ENCODE results near the gene ARL2BP. TPM values are rescaled to one million over a fixed set of nuclear protein-coding genes. Genes with fewer than 3 reads are reported as not detected.
"Not testable (repeated sequence)": the region's sequence is repeated elsewhere in the genome, so short reads cannot be mapped to it uniquely, and the experiment has no call there.

ARL2BP gene
- total RNA-seq, 1 experiment from 2014 or later: 352 TPM

DNA sequence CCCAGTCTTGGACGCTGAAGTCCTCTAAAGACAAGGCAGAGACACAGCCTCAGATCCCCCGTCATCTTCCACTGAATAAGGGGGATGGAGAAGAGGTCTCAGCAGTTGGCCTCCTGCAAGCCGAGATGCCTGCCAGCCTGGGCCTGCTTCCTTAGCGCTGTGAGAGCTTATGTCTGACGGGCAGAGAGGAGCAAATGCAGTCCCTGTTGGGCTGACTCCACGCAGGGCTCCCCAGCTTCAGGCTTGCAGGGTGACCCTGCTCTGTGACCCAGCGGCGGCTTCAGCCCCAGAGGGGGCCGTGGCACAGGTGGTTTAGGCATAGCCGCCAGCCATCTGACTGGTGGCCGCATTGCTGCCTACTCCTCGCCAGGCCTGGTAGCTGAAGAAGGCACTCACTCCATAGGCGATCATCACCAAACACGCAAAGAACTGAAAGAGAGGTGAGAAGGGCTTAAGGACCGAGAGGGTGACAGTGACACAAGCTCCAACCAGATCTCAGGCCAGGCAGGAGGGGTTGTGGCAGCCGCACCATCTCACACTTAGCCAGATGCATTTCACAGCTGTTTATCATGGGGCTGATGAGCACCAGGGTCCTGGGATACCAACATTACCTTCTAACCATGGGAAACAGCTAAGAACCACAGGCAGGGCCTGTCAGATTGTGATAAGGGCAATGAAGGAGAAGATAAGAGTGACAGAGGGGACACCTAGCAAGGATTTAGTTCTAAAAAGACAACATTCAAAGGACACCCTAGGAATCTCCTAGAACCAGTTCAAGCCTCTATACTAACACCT lies 11.7 kb downstream of the ARL2BP start:
- no peak overlapping the region for H3K4me3 ChIP-seq
- peaks cover 38% of the 10 kb centered on the region for H3K36me3 ChIP-seq
- H3K9me3 ChIP-seq: no peaks in the 10 kb centered on the region
- no peaks in the 10 kb centered on the region for H3K27me3 ChIP-seq
- no peak for DNase-seq

DNA sequence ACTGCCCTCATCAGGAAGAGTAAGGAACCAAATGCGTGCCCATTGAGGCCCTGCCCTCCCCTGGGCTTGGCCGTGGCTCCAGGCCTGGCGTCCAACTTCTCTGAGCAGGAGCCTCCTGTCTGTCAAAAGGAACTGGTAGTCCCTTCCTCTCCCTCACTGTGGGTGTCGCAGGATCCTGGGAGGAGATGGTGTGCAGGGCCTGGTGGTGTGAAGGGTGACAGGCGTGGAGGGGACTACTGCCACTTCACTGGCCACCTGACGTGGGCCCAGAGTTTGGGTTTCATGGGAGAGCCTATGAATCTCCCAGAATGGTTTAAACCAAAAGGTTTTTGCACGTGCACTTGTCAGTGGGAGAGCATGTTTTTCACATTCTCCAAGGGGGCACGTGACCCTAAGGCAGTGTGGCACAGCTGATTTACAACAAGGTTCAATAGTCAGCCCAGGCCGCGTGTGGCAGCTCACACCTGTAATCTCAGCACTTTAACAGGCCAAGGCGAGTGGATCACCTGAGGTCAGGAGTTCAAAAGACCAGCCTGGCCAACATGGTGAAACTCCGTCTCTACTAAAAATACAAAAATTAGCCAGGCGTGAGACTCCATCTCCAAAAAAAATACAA lies 12.5 kb downstream of the ARL2BP start:
- peaks cover 30% of the 10 kb centered on the region for H3K36me3 ChIP-seq
- no peak overlapping the region for H3K4me3 ChIP-seq
- no peak for DNase-seq
- no peaks in the 10 kb centered on the region for H3K9me3 ChIP-seq
- no peaks in the 10 kb centered on the region for H3K27me3 ChIP-seq

DNA sequence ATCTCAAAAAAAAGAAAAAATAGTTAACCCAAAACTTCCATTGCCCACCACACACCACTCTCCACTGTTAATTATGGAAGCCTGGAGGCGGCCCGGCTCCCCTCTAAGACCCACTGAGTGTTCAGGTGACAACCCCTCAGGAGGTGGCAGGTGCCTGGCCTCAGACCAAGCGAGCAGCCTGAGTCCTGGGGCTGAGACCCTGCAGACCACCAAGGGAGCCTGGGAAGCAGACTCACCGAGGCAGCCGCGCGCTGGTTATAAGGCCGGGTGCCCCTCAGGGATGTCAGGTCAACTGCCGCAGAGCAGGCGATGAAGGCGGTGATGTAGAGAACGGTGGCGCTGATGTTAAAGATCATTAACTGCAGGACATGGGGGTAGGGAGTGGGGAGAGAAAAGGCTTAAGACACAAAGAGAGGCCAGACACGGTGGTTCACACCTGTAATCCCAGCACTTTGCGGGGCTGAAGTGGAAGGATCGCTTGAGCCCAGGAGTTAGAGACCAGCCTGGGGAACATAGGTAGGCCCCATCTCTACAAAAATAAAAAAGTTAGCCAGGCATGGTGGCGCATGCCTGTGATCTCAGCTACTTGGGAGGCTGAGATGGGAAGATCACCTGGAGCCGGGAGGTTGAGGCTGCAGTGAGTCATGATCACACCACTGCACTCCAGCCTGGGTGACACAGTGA lies 13.3 kb downstream of the ARL2BP start:
- peaks cover 22% of the 10 kb centered on the region for H3K36me3 ChIP-seq
- no peak for DNase-seq
- no peaks in the 10 kb centered on the region for H3K27me3 ChIP-seq
- no peak overlapping the region for H3K4me3 ChIP-seq
- no peaks in the 10 kb centered on the region for H3K9me3 ChIP-seq

- no peaks in the 10 kb centered on the region for H3K27me3 ChIP-seq
- H3K4me3 ChIP-seq: no peak overlapping the region
- peaks cover 16% of the 10 kb centered on the region for H3K36me3 ChIP-seq
- no peaks in the 10 kb centered on the region for H3K9me3 ChIP-seq
- DNase-seq: no peak
These were observed 13.9 kb downstream of the ARL2BP start for GRCh38 chr16:57258910-57259475.

DNA sequence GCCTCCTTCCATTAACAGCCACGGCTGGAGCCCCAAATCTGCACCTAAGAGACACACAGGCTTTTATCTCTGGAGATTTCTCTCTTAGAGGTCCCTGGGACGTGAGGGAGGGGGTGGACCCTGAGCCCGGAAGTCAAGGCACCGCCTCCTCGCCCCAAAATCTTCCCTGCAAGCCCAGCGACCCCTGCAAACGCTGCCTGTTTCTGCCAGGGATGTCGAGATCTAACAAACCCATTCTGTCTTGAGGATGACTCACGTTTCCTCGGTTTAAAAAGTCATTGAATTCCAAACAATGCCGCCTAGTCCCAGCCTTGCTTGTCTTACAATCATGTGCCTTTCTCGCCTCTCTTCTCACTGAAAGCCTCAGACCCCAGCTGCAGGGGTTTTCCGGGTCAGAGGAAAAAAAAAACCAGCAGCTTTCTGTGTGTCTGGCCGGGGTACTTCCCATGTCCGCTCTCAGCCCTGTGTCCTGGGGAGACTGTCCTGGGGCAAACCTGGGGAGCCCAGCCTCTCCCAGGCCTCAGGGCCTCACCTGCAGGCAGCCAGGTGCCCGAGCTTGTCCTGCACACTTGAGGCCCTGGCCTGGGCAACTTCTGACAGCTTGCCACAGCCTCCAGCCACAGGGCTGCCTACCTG lies 15.4 kb downstream of the ARL2BP start:
- no peaks in the 10 kb centered on the region for H3K9me3 ChIP-seq
- peaks cover 4% of the 10 kb centered on the region; the same call in 1 of the 2 replicates for H3K36me3 ChIP-seq
- H3K4me3 ChIP-seq: no peak overlapping the region
- H3K27me3 ChIP-seq: no peaks in the 10 kb centered on the region
- peak; percentile 38 for DNase-seq

DNA sequence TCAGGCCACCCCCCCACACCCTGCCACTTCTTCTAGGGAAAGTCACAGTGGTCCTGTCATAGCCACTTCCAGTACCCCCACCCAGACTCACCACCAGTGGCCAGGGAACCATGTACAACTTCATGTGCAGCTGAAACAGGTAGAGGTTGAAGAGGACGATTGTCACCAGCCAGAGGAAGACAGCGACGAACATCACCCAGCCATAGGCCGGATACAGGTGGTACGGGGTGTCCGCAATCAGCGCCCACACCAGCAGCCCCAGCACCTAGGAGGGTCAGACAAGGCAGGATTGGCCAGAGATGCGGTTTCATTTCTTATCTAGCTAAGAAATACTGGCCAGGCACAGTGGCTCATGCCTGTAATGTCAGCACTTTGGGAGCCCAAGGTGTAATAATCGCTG lies 16.7 kb downstream of the ARL2BP start:
- no peaks in the 10 kb centered on the region for H3K36me3 ChIP-seq
- DNase-seq: no peak
- no peaks in the 10 kb centered on the region for H3K9me3 ChIP-seq
- no peak overlapping the region for H3K4me3 ChIP-seq
- no peaks in the 10 kb centered on the region for H3K27me3 ChIP-seq

GRCh38 chr16:57262841-57263540 lies 17.9 kb downstream of the ARL2BP start:
- Histone ChIP-seq H3K27me3 (no peaks in the 10 kb centered on the region), H3K9me3 (no peaks in the 10 kb centered on the region), H3K4me3 (no peak overlapping the region), H3K36me3 (no peaks in the 10 kb centered on the region)
- no peak for DNase-seq

GRCh38 chr16:57263541-57264351 lies 18.7 kb downstream of the ARL2BP start:
- no peak overlapping the region for H3K4me3 ChIP-seq
- DNase-seq: no peak
- H3K9me3 ChIP-seq: no peaks in the 10 kb centered on the region
- H3K36me3 ChIP-seq: no peaks in the 10 kb centered on the region
- no peaks in the 10 kb centered on the region for H3K27me3 ChIP-seq

- Histone ChIP-seq H3K9me3 (no peaks in the 10 kb centered on the region), H3K4me3 (no peak overlapping the region), H3K27me3 (no peaks in the 10 kb centered on the region), H3K36me3 (no peaks in the 10 kb centered on the region)
- no peak for DNase-seq
These were observed 19.3 kb downstream of the ARL2BP start for GRCh38 chr16:57264381-57264780.

- no peak for DNase-seq
- Histone ChIP-seq H3K4me3 (no peak overlapping the region), H3K36me3 (no peaks in the 10 kb centered on the region), H3K9me3 (no peaks in the 10 kb centered on the region), H3K27me3 (no peaks in the 10 kb centered on the region)
These were observed 19.9 kb downstream of the ARL2BP start for GRCh38 chr16:57264950-57265371.

GRCh38 chr16:57265850-57266530 lies 20.9 kb downstream of the ARL2BP start:
- Histone ChIP-seq H3K9me3 (no peaks in the 10 kb centered on the region), H3K4me3 (no peak overlapping the region), H3K27me3 (no peaks in the 10 kb centered on the region), H3K36me3 (no peaks in the 10 kb centered on the region)
- no peak for DNase-seq

DNA sequence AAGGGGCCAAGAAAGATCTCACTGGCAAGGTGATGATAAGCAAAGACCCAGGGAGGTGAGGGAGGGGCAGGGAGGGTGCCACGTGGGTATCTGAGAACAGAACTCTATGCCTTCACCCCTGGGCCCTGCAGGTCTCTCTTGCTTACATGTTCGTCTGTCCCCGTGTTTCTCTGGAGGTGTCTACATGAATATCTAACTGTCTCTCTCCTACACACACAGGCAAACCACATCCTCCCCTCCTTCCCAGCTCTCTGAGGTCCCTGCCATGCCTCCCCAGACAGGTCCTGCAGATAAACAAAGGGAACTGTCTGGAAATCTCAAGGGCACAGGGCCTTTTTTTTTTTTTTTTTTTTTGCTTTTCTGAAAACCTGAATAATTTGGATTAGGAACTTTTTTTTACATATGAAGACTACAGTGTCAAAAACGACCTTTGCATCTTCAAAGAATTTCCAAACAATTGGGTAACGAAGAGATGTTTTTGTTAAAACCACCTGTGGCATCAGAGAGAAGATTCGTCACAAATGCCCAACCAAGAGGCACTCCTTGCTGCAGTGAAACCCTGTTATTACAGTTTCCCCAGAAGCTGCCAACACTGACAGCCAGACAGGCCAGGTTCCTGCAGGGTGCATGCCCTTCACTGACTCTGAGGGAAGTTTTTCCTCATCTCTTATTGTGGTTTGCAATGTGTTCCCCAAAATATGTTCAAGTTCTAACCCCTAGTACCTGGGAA lies 21.6 kb downstream of the ARL2BP start:
- Histone ChIP-seq H3K9me3 (no peaks in the 10 kb centered on the region), H3K36me3 (no peaks in the 10 kb centered on the region), H3K4me3 (no peak overlapping the region), H3K27me3 (no peaks in the 10 kb centered on the region)
- no peak for DNase-seq

DNA sequence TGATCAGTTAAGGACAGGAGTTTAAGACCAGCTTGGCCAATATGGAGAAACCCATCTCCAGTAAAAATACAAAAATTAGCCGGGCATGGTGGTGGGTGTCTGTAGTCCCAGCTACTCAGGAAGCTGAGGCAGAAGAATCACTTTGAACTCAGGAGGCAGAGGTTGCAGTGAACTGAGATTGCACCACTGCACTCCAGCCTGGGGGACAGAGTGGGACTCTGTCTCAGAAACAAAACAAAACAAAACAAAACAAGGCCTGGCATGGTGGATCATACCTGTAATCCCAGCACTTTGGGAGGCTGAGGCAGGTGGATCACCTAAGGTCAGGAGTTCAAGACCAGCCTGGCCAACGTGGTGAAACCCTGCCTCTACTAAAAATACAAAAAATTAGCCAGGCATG lies 22.3 kb downstream of the ARL2BP start:
- DNase-seq: not testable (repeated sequence)

More for the DNA sequence above, 22.3 kb downstream of the ARL2BP start:
- H3K36me3 ChIP-seq, H3K4me3 ChIP-seq, H3K9me3 ChIP-seq, H3K27me3 ChIP-seq: not testable (repeated sequence)
